K562 (cell line): Measurements from ENCODE around the gene HIKESHI. TPM values are rescaled to one million over a fixed set of nuclear protein-coding genes. Genes with fewer than 3 reads are reported as not detected.

Source experiments
- ATAC-seq: fragments of 200-7000 bp; cut with Tn5 transposase; 3 replicates; pipeline ENCODE4 v1.9.1; 2020; ENCODE audit warnings: moderate library complexity
- BruUV-seq: library from RNA; stranded (reverse); fragments of 400-500 nt; replicated peaks from 2 replicates; lab custom pipeline; 2021; lab: Mats Ljungman, UMichigan
- CTCF ChIA-PET: fragments of 300-600 bp; formaldehyde crosslinking; extraction: SDS; loops from one replicate; lab custom pipeline; 2021; ENCODE audit warnings: low intra/inter-chr PET ratio; lab: Yijun Ruan, JAX
- POLR2A ChIA-PET: fragments of 300-600, 350-650 bp; sonication (Branson Sonifier 250); formaldehyde crosslinking; extraction: SDS; loops from one replicate; lab custom pipeline; 2021; ENCODE audit warnings: antibody characterized with exemption, inconsistent platforms; lab: Yijun Ruan, JAX
- DNase-seq, 4 experiments: peaks; one replicate each; pipeline versions ENCODE4 v3.0.0 to v3.0.0-alpha.2; 2011 to 2018; ENCODE audit warnings: low spot score in 3 of 4, mixed read lengths in 3 of 4; ENCODE audit errors: extremely low read depth in 1 of 4
- FAIRE-seq: peaks from 2 replicates; lab custom pipeline; 2011; peaks lifted over from hg19 to GRCh38; lab: Jason Lieb, UNC
- H2AFZ ChIP-seq: 2 replicates; pipeline ENCODE4 v1.6.0; 2011; ENCODE audit warnings: low read depth, low read length, control low read depth, inconsistent platforms
- H3K27ac ChIP-seq: fragments of 200-600 bp; 3 replicates; pipeline ENCODE4 v1.8.0; 2011; ENCODE audit warnings: low read depth, mild to moderate bottlenecking, control low read depth, inconsistent platforms, low read length, moderate library complexity, mixed read lengths; ENCODE audit errors: extremely low read depth
- H3K27me3 ChIP-seq, 2 experiments: fragments of 300-600 bp in 1 of 2; 2 replicates in 1 of 2; 3 replicates in 1 of 2; pipeline versions ENCODE4 v1.6.0 to v1.8.0; 2011; ENCODE audit warnings: inconsistent platforms in 2 of 2, low read length in 2 of 2, mild to moderate bottlenecking in 1 of 2, mixed read lengths in 1 of 2, moderate library complexity in 1 of 2; ENCODE audit not compliant: control insufficient read depth in 2 of 2, insufficient read depth in 2 of 2
- H3K36me3 ChIP-seq: fragments of 300-600 bp; 3 replicates; pipeline ENCODE4 v1.8.0; 2011; ENCODE audit warnings: mild to moderate bottlenecking, low read length, inconsistent platforms; ENCODE audit not compliant: control insufficient read depth, insufficient read depth
- H3K4me1 ChIP-seq, 2 experiments: fragments of 200-600 bp in 1 of 2; replicated peaks in 1 of 2; 2 replicates in 1 of 2; 3 replicates in 1 of 2; pipeline versions ENCODE4 v1.5.1 to v1.8.0; 2011; ENCODE audit warnings: inconsistent platforms in 2 of 2, low read length in 2 of 2, mild to moderate bottlenecking in 1 of 2, mixed read lengths in 1 of 2, moderate library complexity in 1 of 2; ENCODE audit not compliant: control insufficient read depth in 2 of 2, insufficient read depth in 2 of 2
- H3K4me2 ChIP-seq: 2 replicates; pipeline ENCODE4 v1.6.1; 2011; ENCODE audit warnings: low read length, control low read depth, inconsistent platforms, mixed read lengths; ENCODE audit not compliant: insufficient read depth
- H3K4me3 ChIP-seq: fragments of 200-600 bp; sonication (generic), shearing (Covaris generic); 2 replicates; pipeline ENCODE4 v1.5.1; 2016; ENCODE audit warnings: control low read depth, inconsistent platforms
- H3K79me2 ChIP-seq: fragments of 200-600 bp; 3 replicates; pipeline ENCODE4 v1.8.0; 2011; ENCODE audit warnings: low read length, inconsistent platforms; ENCODE audit not compliant: control insufficient read depth, insufficient read depth
- H3K9ac ChIP-seq, 2 experiments: 2 replicates each; pipeline versions ENCODE4 v1.6.0 to v1.6.1; 2011; ENCODE audit warnings: low read depth in 2 of 2, low read length in 2 of 2, control low read depth in 1 of 2, inconsistent platforms in 1 of 2, mild to moderate bottlenecking in 1 of 2, mixed read lengths in 1 of 2; ENCODE audit not compliant: insufficient read depth in 1 of 2
- H3K9me1 ChIP-seq: one replicate; pipeline ENCODE4 v1.6.0; 2011; ENCODE audit warnings: inconsistent platforms, mild to moderate bottlenecking, low read length, moderate library complexity; ENCODE audit not compliant: control insufficient read depth, insufficient read depth
- H3K9me3 ChIP-seq: replicated peaks from 2 replicates; pipeline ENCODE4 v1.5.1; 2011; ENCODE audit warnings: low read depth, low read length, inconsistent platforms; ENCODE audit not compliant: control insufficient read depth, insufficient read depth
- H4K20me1 ChIP-seq: replicated peaks from 2 replicates; pipeline ENCODE4 v1.6.1; 2011; ENCODE audit warnings: low read length, inconsistent platforms, mixed read lengths; ENCODE audit not compliant: control insufficient read depth, insufficient read depth
- BACH1 ChIP-seq: fragments of 200-800 bp; sonication (Bioruptor generic); IDR thresholded peaks from 2 replicates; pipeline ENCODE4 v1.6.1; 2016; ENCODE audit warnings: missing genetic modification characterization, missing compliant biosample characterization
- BRD4 ChIP-seq: fragments of 200-600 bp; sonication (generic); IDR thresholded peaks from 2 replicates; pipeline ENCODE4 v1.6.1; 2017; ENCODE audit warnings: inconsistent platforms
- ESRRB ChIP-seq: fragments of 250-450 bp; sonication (Bioruptor Pico); IDR thresholded peaks from 2 replicates; pipeline ENCODE4 v1.5.0; 2020; ENCODE audit warnings: mild to moderate bottlenecking, moderate library complexity, borderline replicate concordance
- HCFC1 ChIP-seq: IDR thresholded peaks from 2 replicates; pipeline ENCODE4 v1.6.1; 2012; ENCODE audit warnings: low read depth, low read length, improper control_type of control experiment
- IFI16 ChIP-seq: fragments of 250-450 bp; sonication (Bioruptor Pico); IDR thresholded peaks from 2 replicates; pipeline ENCODE4 v2.1.2; 2022; ENCODE audit warnings: mild to moderate bottlenecking, inconsistent platforms
- JUND ChIP-seq, 2 experiments: IDR thresholded peaks; 2 replicates in 1 of 2; 3 replicates in 1 of 2; pipeline ENCODE4 v1.6.1; 2011; ENCODE audit warnings: borderline replicate concordance in 2 of 2, low read depth in 2 of 2, low read length in 2 of 2, improper control_type of control experiment in 1 of 2, missing biosample characterization in 1 of 2, missing genetic modification characterization in 1 of 2, missing genetic modification reagents in 1 of 2
- LCOR ChIP-seq: sonication (generic); formaldehyde crosslinking; IDR thresholded peaks from 2 replicates; pipeline ENCODE4 v1.8.0; 2022; ENCODE audit warnings: mild to moderate bottlenecking, missing genetic modification reagents
- MTF1 ChIP-seq: fragments of 250-450 bp; sonication (Bioruptor Pico); IDR thresholded peaks from 2 replicates; pipeline ENCODE4 v1.9.0; 2021; ENCODE audit warnings: moderate library complexity, mild to moderate bottlenecking, inconsistent platforms, borderline replicate concordance
- PTTG1 ChIP-seq: fragments of 450-650 bp; IDR thresholded peaks from 2 replicates; pipeline ENCODE4 v1.6.1; 2016; ENCODE audit warnings: low read depth, mild to moderate bottlenecking, missing genetic modification characterization, missing compliant biosample characterization
- RERE ChIP-seq: sonication (generic); formaldehyde crosslinking; IDR thresholded peaks from 2 replicates; pipeline ENCODE4 v1.8.0; 2023; ENCODE audit warnings: missing genetic modification reagents, mild to moderate bottlenecking, borderline replicate concordance
- ZBTB7A ChIP-seq: IDR thresholded peaks from 2 replicates; pipeline ENCODE4 v1.6.1; 2011; ENCODE audit warnings: low read depth, mild to moderate bottlenecking, low read length, moderate library complexity, borderline replicate concordance; ENCODE audit not compliant: control insufficient read depth
- ZFP36 ChIP-seq: fragments of 150-350 bp; IDR thresholded peaks from 2 replicates; pipeline ENCODE4 v1.6.1; 2018; ENCODE audit warnings: low read length, low read depth; ENCODE audit not compliant: partially characterized antibody
- ZNF347 ChIP-seq: fragments of 450-650 bp; formaldehyde crosslinking; IDR thresholded peaks from 2 replicates; pipeline ENCODE4 v1.4.0; 2020; ENCODE audit warnings: low read depth, mild to moderate bottlenecking, moderate library complexity
- ZNF507 ChIP-seq: conservative IDR thresholded peaks from 2 replicates; pipeline ENCODE4 v1.6.1; 2017; ENCODE audit warnings: missing genetic modification characterization, missing compliant biosample characterization
- ZNF589 ChIP-seq: fragments of 200-800 bp; sonication (Bioruptor generic); IDR thresholded peaks from 2 replicates; pipeline ENCODE4 v1.6.1; 2016; ENCODE audit warnings: low read depth, missing genetic modification characterization, missing compliant biosample characterization
- WGBS: fragments of 100-300 bp; shearing (Covaris generic); methylation state at CpG from one replicate; pipeline ENCODE4 v1.1.6; 2016; ENCODE audit warnings: low coverage, mixed read lengths; ENCODE audit not compliant: insufficient coverage; ENCODE audit errors: missing lambda C conversion rate; 5-methylcytosine and 5-hydroxymethylcytosine counted together
- in situ Hi-C: fragments of 300-500 bp; cut with MboI; formaldehyde crosslinking; loops from 4 replicates; pipeline ENCODE4 v1.15.0; 2018; ENCODE audit warnings: inconsistent platforms, mixed read lengths
- intact Hi-C: fragments of 100-400 bp; cut with micrococcal nuclease; formaldehyde crosslinking; loops from 2 replicates; pipeline ENCODE4 v1.14.2; 2022
- polyA plus RNA-seq, 8 experiments: library from polyadenylated mRNA; depleted of rRNA in 4 of 8; stranded (reverse) in 5 of 8; unstranded in 3 of 8; fragments of >200 nt; fragmentation: Nextera tagmentation in 2 of 8; fragmentation: Illumina TruSeq in 1 of 8; extraction: Ambion mirVana in 2 of 8; extraction: Trizol in 1 of 8; gene quantifications; 2 replicates each; pipeline versions ENCODE4 v1.2.1 to v1.2.3, GENCODE V29; 2011 to 2014; ENCODE audit warnings: inconsistent platforms in 1 of 8, missing spikeins in 1 of 8
- total RNA-seq, 7 experiments: library from RNA; depleted of rRNA in 6 of 7; stranded (reverse); fragments of >200 nt in 6 of 7; fragmentation: Illumina TruSeq in 2 of 7; extraction: Trizol in 2 of 7; gene quantifications; 2 replicates each; pipeline versions ENCODE4 v1.2.1 to v1.2.3, GENCODE V29; 2011 to 2021; ENCODE audit warnings: low replicate concordance in 1 of 7

Gene HIKESHI
- total and polyA plus RNA-seq, 9 of the 15 experiments (the other 6 are each of a cell fraction or from before 2014, with no cell fraction given), result 33.2 to 196 (median 62.7) TPM

GRCh38 chr11:86255896-86256295 lies 46.1 kb upstream of the HIKESHI start:
- no peak overlapping the region for H3K4me2 ChIP-seq
- WGBS, result 84% methylated on average over 1 of the region's 1 CpG
- intact Hi-C loops, result no loop called here
- no peaks in the 10 kb centered on the region for H4K20me1 ChIP-seq
- H3K9me1 ChIP-seq, result no peaks in the 10 kb centered on the region
- TF ChIP-seq ZNF589 (no peak), IFI16 (no peak), RERE (CRISPR knock-in tag) (no peak), ZNF347 (CRISPR knock-in tag) (no peak), ZBTB7A (no peak), BACH1 (no peak), PTTG1 (tag) (no peak), ZFP36 (no peak), MTF1 (CRISPR knock-in tag) (no peak), ESRRB (no peak), LCOR (CRISPR knock-in tag) (no peak), ZNF507 (tag) (no peak), HCFC1 (no peak), JUND (IDR thresholded peaks at IDR 0.05; ENCODE audit: borderline replicate concordance, low read depth, low read length) (no peak), JUND (tag; IDR thresholded peaks at IDR 0.05; ENCODE audit: borderline replicate concordance, low read depth, low read length) (no peak), BRD4 (no peak)
- H2AFZ ChIP-seq, result no peak overlapping the region
- in situ Hi-C loops, result no loop called here
- H3K4me3 ChIP-seq, result no peak overlapping the region
- H3K9me3 ChIP-seq, result no peaks in the 10 kb centered on the region
- ChIA-PET CTCF (no interaction called here), POLR2A (no interaction called here)
- DNase-seq (no peak), FAIRE-seq (no peak), ATAC-seq (no peak)
- H3K79me2 ChIP-seq, result peaks cover 30% of the 10 kb centered on the region
- no peak overlapping the region for H3K27ac ChIP-seq
- H3K36me3 ChIP-seq, result peaks cover 73% of the 10 kb centered on the region
- no peaks in the 10 kb centered on the region for H3K4me1 ChIP-seq
- H3K9ac ChIP-seq, result no peak overlapping the region
- no peaks in the 10 kb centered on the region for H3K27me3 ChIP-seq
- BruUV-seq, result no TSS peak
